SK-N-SH (cell line): ENCODE measurements around the gene FAM50B.

Experiments used
- GABPA ChIP-seq: IDR thresholded peaks from 2 replicates; pipeline ENCODE4 v1.4.0; 2012; ENCODE audit warnings: low read depth, mild to moderate bottlenecking
- GATA2 ChIP-seq: sonication (generic); formaldehyde crosslinking; IDR thresholded peaks from 2 replicates; pipeline ENCODE4 v1.5.0; 2020; ENCODE audit warnings: mild to moderate bottlenecking, missing genetic modification reagents
- MXI1 ChIP-seq: IDR thresholded peaks from 2 replicates; pipeline ENCODE4 v1.6.1; 2012; ENCODE audit warnings: mild to moderate bottlenecking, low read depth, low read length, improper control_type of control experiment
- RXRA ChIP-seq: IDR thresholded peaks from 2 replicates; pipeline ENCODE4 v1.4.0; 2012; ENCODE audit warnings: low read depth, mild to moderate bottlenecking, borderline replicate concordance
- TAF1 ChIP-seq: IDR thresholded peaks from 2 replicates; pipeline ENCODE4 v1.6.1; 2012; ENCODE audit warnings: low read depth, mild to moderate bottlenecking, low read length, moderate library complexity, borderline replicate concordance
- YY1 ChIP-seq: IDR thresholded peaks from 2 replicates; pipeline ENCODE4 v1.4.0; 2012; ENCODE audit warnings: low read depth, mild to moderate bottlenecking
- TF ChIP-seq, protein P1 (sequence below): IDR thresholded peaks from 2 replicates; pipeline ENCODE4 v1.4.0; 2012; ENCODE audit warnings: low read depth, borderline replicate concordance
- TF ChIP-seq, protein P2 (sequence below): fragments of 200-600 bp; sonication (generic); IDR thresholded peaks from 2 replicates; pipeline ENCODE4 v1.6.1; 2017; ENCODE audit warnings: antibody characterized with exemption, mild to moderate bottlenecking, moderate library complexity

DNA sequence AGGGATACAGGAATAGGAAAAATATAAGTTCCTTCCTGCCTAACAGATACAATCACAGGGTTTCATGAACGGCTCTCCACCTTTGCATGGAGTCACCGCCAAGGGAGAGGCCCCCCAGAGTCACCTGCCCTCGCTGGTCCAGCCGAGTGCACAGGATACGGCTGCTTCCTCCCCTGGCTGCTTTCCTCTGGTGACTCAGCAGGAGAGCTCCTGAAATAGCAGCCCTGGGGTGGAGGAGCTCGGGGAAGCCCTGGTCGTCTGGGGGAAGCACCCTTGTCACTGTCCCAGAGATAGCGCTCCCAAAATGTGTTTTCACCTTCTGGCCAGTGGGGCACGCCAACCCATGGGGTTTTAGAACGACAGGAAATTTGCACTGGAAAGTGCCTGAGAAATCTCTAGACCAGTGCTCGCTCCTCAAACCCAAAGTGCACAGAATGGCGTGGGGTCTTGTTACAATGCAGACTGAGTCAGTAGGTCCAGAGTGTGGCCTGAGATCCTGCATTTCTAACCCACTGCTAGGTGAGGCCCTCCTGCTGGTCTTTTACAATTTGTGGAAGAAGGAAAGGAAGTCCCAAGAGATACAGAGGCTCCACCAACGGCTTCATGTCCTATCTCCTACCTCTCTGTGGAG lies 35.9 kb upstream of the FAM50B start:
- TF ChIP-seq, protein P1, sequence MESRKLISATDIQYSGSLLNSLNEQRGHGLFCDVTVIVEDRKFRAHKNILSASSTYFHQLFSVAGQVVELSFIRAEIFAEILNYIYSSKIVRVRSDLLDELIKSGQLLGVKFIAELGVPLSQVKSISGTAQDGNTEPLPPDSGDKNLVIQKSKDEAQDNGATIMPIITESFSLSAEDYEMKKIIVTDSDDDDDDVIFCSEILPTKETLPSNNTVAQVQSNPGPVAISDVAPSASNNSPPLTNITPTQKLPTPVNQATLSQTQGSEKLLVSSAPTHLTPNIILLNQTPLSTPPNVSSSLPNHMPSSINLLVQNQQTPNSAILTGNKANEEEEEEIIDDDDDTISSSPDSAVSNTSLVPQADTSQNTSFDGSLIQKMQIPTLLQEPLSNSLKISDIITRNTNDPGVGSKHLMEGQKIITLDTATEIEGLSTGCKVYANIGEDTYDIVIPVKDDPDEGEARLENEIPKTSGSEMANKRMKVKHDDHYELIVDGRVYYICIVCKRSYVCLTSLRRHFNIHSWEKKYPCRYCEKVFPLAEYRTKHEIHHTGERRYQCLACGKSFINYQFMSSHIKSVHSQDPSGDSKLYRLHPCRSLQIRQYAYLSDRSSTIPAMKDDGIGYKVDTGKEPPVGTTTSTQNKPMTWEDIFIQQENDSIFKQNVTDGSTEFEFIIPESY = no peak
- TF ChIP-seq RXRA (peak; percentile 38; the same call in 1 of the 2 replicates), YY1 (no peak), MXI1 (no peak), TAF1 (no peak), GABPA (no peak), GATA2 (CRISPR knock-in tag) (no peak)
- TF ChIP-seq, protein P2, sequence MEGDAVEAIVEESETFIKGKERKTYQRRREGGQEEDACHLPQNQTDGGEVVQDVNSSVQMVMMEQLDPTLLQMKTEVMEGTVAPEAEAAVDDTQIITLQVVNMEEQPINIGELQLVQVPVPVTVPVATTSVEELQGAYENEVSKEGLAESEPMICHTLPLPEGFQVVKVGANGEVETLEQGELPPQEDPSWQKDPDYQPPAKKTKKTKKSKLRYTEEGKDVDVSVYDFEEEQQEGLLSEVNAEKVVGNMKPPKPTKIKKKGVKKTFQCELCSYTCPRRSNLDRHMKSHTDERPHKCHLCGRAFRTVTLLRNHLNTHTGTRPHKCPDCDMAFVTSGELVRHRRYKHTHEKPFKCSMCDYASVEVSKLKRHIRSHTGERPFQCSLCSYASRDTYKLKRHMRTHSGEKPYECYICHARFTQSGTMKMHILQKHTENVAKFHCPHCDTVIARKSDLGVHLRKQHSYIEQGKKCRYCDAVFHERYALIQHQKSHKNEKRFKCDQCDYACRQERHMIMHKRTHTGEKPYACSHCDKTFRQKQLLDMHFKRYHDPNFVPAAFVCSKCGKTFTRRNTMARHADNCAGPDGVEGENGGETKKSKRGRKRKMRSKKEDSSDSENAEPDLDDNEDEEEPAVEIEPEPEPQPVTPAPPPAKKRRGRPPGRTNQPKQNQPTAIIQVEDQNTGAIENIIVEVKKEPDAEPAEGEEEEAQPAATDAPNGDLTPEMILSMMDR = no peak
